ENCODE data around the gene RSL24D1.

Gene RSL24D1

GRCh38 chr15:55196458-55197361 lies at the start of gene RSL24D1:
RSL24D1 (minus strand) TSS chr15:55196941; CDS start chr15:55196890, 51 bp downstream.
- peak; percentile 95 for DNase-seq (ENCODE audit: low spot score)
- peaks cover 15% of the 10 kb centered on the region for H3K4me1 Mint-ChIP-seq (ENCODE audit: low read depth)
- no peaks in the 10 kb centered on the region for H3K27me3 Mint-ChIP-seq (ENCODE audit: low read depth)
- peaks cover 6% of the 10 kb centered on the region for H3K9me3 Mint-ChIP-seq
- H3K4me3 Mint-ChIP-seq = no peak within 1 kb of the TSS
- H3K27ac Mint-ChIP-seq = no peak within 1 kb of the TSS
- peaks cover 16% of the 10 kb centered on the region for H3K36me3 Mint-ChIP-seq (ENCODE audit: low read depth)

- no peak overlapping the region for H3K4me3 Mint-ChIP-seq
- DNase-seq (ENCODE audit: low spot score) = no peak
- H3K27me3 Mint-ChIP-seq (ENCODE audit: low read depth) = no peaks in the 10 kb centered on the region
- H3K4me1 Mint-ChIP-seq (ENCODE audit: low read depth) = peaks cover 62% of the 10 kb centered on the region
- H3K27ac Mint-ChIP-seq = no peak overlapping the region
- peaks cover 32% of the 10 kb centered on the region for H3K36me3 Mint-ChIP-seq (ENCODE audit: low read depth)
- H3K9me3 Mint-ChIP-seq = no peaks in the 10 kb centered on the region
Observed at GRCh38 chr15:55245059-55245458, 48.3 kb upstream of the RSL24D1 start.

GRCh38 chr15:55241891-55242290 lies 45.1 kb upstream of the RSL24D1 start:
- Mint-ChIP-seq H3K4me1 (ENCODE audit: low read depth) (peaks cover 65% of the 10 kb centered on the region), H3K27me3 (ENCODE audit: low read depth) (no peaks in the 10 kb centered on the region), H3K9me3 (no peaks in the 10 kb centered on the region), H3K27ac (no peak overlapping the region), H3K36me3 (ENCODE audit: low read depth) (peaks cover 31% of the 10 kb centered on the region), H3K4me3 (no peak overlapping the region)
- DNase-seq (ENCODE audit: low spot score) = no peak

GRCh38 chr15:55241186-55241585 lies 44.4 kb upstream of the RSL24D1 start:
- no peak for DNase-seq (ENCODE audit: low spot score)
- H3K4me1 Mint-ChIP-seq (ENCODE audit: low read depth) = peaks cover 66% of the 10 kb centered on the region
- H3K4me3 Mint-ChIP-seq = peak overlapping the region; percentile 18
- H3K27ac Mint-ChIP-seq = peak overlapping the region; percentile 58
- peaks cover 33% of the 10 kb centered on the region for H3K36me3 Mint-ChIP-seq (ENCODE audit: low read depth)
- no peaks in the 10 kb centered on the region for H3K27me3 Mint-ChIP-seq (ENCODE audit: low read depth)
- no peaks in the 10 kb centered on the region for H3K9me3 Mint-ChIP-seq

GRCh38 chr15:55240125-55240760 lies 43.5 kb upstream of the RSL24D1 start:
- H3K4me1 Mint-ChIP-seq (ENCODE audit: low read depth) = peaks cover 68% of the 10 kb centered on the region
- H3K9me3 Mint-ChIP-seq = no peaks in the 10 kb centered on the region
- H3K4me3 Mint-ChIP-seq = no peak overlapping the region
- no peaks in the 10 kb centered on the region for H3K27me3 Mint-ChIP-seq (ENCODE audit: low read depth)
- DNase-seq (ENCODE audit: low spot score) = no peak
- peak overlapping the region; percentile 7 for H3K27ac Mint-ChIP-seq
- H3K36me3 Mint-ChIP-seq (ENCODE audit: low read depth) = peaks cover 42% of the 10 kb centered on the region

GRCh38 chr15:55239440-55240124 lies 42.8 kb upstream of the RSL24D1 start:
- H3K4me3 Mint-ChIP-seq = no peak overlapping the region
- no peaks in the 10 kb centered on the region for H3K27me3 Mint-ChIP-seq (ENCODE audit: low read depth)
- peak overlapping the region; percentile 39 for H3K27ac Mint-ChIP-seq
- H3K4me1 Mint-ChIP-seq (ENCODE audit: low read depth) = peaks cover 62% of the 10 kb centered on the region
- peaks cover 38% of the 10 kb centered on the region for H3K36me3 Mint-ChIP-seq (ENCODE audit: low read depth)
- H3K9me3 Mint-ChIP-seq = no peaks in the 10 kb centered on the region
- no peak for DNase-seq (ENCODE audit: low spot score)

GRCh38 chr15:55238877-55239276 lies 42.1 kb upstream of the RSL24D1 start:
- H3K27ac Mint-ChIP-seq = no peak overlapping the region
- H3K4me3 Mint-ChIP-seq = peak overlapping the region; percentile 53
- no peaks in the 10 kb centered on the region for H3K9me3 Mint-ChIP-seq
- no peak for DNase-seq (ENCODE audit: low spot score)
- peaks cover 62% of the 10 kb centered on the region for H3K4me1 Mint-ChIP-seq (ENCODE audit: low read depth)
- peaks cover 40% of the 10 kb centered on the region for H3K36me3 Mint-ChIP-seq (ENCODE audit: low read depth)
- H3K27me3 Mint-ChIP-seq (ENCODE audit: low read depth) = no peaks in the 10 kb centered on the region

GRCh38 chr15:55237219-55238130 lies 40.7 kb upstream of the RSL24D1 start:
- peaks cover 43% of the 10 kb centered on the region for H3K36me3 Mint-ChIP-seq (ENCODE audit: low read depth)
- no peak for DNase-seq (ENCODE audit: low spot score)
- H3K9me3 Mint-ChIP-seq = no peaks in the 10 kb centered on the region
- no peaks in the 10 kb centered on the region for H3K27me3 Mint-ChIP-seq (ENCODE audit: low read depth)
- H3K4me1 Mint-ChIP-seq (ENCODE audit: low read depth) = peaks cover 56% of the 10 kb centered on the region
- peak overlapping the region; percentile 26 for H3K27ac Mint-ChIP-seq
- H3K4me3 Mint-ChIP-seq = peak overlapping the region; percentile 53

GRCh38 chr15:55235546-55236036 lies 38.9 kb upstream of the RSL24D1 start:
- DNase-seq (ENCODE audit: low spot score) = no peak
- H3K4me1 Mint-ChIP-seq (ENCODE audit: low read depth) = peaks cover 56% of the 10 kb centered on the region
- H3K9me3 Mint-ChIP-seq = no peaks in the 10 kb centered on the region
- no peaks in the 10 kb centered on the region for H3K27me3 Mint-ChIP-seq (ENCODE audit: low read depth)
- no peak overlapping the region for H3K4me3 Mint-ChIP-seq
- peaks cover 54% of the 10 kb centered on the region for H3K36me3 Mint-ChIP-seq (ENCODE audit: low read depth)
- H3K27ac Mint-ChIP-seq = no peak overlapping the region

- H3K4me3 Mint-ChIP-seq = no peak overlapping the region
- H3K36me3 Mint-ChIP-seq (ENCODE audit: low read depth) = peaks cover 54% of the 10 kb centered on the region
- H3K4me1 Mint-ChIP-seq (ENCODE audit: low read depth) = peaks cover 53% of the 10 kb centered on the region
- no peak overlapping the region for H3K27ac Mint-ChIP-seq
- H3K27me3 Mint-ChIP-seq (ENCODE audit: low read depth) = no peaks in the 10 kb centered on the region
- no peaks in the 10 kb centered on the region for H3K9me3 Mint-ChIP-seq
- DNase-seq (ENCODE audit: low spot score) = no peak
Observed at GRCh38 chr15:55234800-55235104, 38.0 kb upstream of the RSL24D1 start.

- Mint-ChIP-seq H3K27me3 (ENCODE audit: low read depth) (no peaks in the 10 kb centered on the region), H3K36me3 (ENCODE audit: low read depth) (peaks cover 52% of the 10 kb centered on the region), H3K27ac (no peak overlapping the region), H3K9me3 (no peaks in the 10 kb centered on the region), H3K4me1 (ENCODE audit: low read depth) (peaks cover 48% of the 10 kb centered on the region), H3K4me3 (no peak overlapping the region)
- DNase-seq (ENCODE audit: low spot score) = no peak
Observed at GRCh38 chr15:55234104-55234799, 37.5 kb upstream of the RSL24D1 start.

GRCh38 chr15:55231455-55231854 lies 34.7 kb upstream of the RSL24D1 start:
- no peak overlapping the region for H3K4me3 Mint-ChIP-seq
- peaks cover 50% of the 10 kb centered on the region for H3K36me3 Mint-ChIP-seq (ENCODE audit: low read depth)
- no peaks in the 10 kb centered on the region for H3K27me3 Mint-ChIP-seq (ENCODE audit: low read depth)
- peaks cover 27% of the 10 kb centered on the region for H3K4me1 Mint-ChIP-seq (ENCODE audit: low read depth)
- H3K27ac Mint-ChIP-seq = no peak overlapping the region
- DNase-seq (ENCODE audit: low spot score) = no peak
- no peaks in the 10 kb centered on the region for H3K9me3 Mint-ChIP-seq

- peaks cover 51% of the 10 kb centered on the region for H3K36me3 Mint-ChIP-seq (ENCODE audit: low read depth)
- no peak for DNase-seq (ENCODE audit: low spot score)
Observed at GRCh38 chr15:55230953-55231352, 34.2 kb upstream of the RSL24D1 start.

More at GRCh38 chr15:55230953-55231352, 34.2 kb upstream of the RSL24D1 start:
- H3K27me3 Mint-ChIP-seq (ENCODE audit: low read depth) = no peaks in the 10 kb centered on the region
- H3K9me3 Mint-ChIP-seq = no peaks in the 10 kb centered on the region
- no peak overlapping the region for H3K27ac Mint-ChIP-seq
- no peak overlapping the region for H3K4me3 Mint-ChIP-seq
- peaks cover 25% of the 10 kb centered on the region for H3K4me1 Mint-ChIP-seq (ENCODE audit: low read depth)
